ENCODE measurements around the gene KDM4B.

The KDM4B gene

DNA sequence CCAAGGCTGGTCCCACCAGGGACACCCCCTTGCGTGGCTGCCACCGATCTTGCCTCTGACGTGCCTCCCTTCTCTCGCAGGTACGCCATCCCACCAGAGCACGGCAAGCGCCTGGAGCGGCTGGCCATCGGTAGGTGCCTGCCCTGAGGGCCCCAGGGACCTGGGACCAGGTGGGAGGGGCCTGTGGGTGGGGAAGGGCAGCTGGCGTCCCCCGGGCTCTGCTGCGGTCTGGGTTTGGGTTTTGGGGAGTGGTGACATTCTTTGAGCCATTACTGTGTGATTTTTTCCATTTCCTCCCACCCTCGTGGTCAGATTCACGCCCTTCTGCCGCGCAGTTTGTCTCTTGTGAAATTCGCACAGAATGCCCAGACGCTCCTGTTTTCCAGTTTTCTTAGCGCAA, 102.0 kb downstream of the KDM4B start:
- no peak for DNase-seq (ENCODE audit: low spot score)

DNA sequence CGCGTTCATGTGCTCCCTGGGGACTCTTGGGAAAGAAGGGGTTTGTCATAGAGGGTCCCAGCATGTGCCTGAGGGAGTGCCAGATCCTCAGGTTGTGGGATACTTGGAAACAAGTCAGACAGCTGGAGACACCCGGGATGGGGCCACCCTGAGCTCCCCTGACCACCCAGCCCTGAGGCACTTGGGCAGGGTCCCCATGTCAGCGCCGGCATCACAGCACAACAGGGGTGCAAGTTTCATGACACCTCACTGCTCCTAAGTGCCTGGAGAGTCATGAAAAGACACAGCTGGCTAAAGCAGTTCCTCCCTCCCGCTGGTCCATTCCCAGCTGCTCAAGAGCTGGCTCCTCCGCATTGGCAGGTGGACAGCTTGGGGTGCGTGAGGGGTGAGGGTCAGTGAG, 102.7 kb downstream of the KDM4B start:
- DNase-seq (ENCODE audit: low spot score), result no peak

DNA sequence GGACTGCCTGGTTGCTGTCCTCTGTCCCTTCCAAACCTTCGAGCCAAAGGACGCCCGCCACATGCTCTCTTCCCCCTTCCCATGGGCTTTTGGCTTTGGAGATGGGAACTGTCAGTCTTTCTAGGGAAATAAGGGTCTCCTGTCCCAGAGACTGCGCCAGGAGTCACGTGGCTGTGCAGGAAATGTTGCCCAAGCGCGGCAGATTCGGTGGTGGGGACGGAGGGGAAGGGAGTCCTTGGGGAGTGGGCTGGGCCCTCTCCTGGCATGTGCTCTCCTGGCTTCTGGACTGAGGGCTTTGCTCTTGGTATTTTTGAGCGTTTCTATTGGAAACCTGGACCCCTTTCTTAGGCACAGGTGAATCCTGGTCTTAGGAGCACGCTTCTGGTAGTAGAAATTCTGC, 103.2 kb downstream of the KDM4B start:
- no peak for DNase-seq (ENCODE audit: low spot score)

DNA sequence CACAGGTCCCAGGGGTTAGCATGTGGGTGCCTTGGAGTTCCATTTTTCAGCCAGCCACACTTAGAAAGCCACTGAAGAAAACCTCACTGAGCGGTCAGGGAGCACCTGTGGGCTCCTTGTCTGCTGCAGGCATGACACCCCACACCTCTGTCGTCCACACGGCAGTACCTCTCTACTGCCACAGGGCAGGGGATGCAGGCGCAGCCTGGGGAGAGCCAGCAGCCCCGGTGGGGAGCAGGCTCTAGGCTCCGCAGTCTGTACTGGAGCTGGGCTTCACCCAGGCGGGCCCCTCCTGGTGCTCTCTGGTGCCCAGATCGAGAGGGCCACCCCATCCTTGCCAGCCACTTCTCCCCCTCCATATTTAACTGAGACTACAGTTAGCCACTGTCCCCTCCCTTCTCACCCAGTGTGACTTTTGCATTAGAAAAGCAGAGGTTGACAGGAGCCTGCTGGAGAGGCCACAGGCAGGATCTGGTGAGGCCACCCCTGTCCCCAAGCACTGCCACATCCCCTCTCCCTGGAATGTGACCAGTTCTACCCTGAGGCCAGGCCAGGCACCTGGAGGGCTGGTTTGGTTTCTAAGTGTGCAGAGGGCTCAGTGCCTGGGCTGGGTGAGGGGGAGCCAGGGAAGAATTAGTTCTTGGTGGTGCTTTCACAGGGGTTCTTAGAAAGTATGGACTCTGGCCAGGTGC, 104.4 kb downstream of the KDM4B start:
- DNase-seq (ENCODE audit: low spot score), result no peak

DNA sequence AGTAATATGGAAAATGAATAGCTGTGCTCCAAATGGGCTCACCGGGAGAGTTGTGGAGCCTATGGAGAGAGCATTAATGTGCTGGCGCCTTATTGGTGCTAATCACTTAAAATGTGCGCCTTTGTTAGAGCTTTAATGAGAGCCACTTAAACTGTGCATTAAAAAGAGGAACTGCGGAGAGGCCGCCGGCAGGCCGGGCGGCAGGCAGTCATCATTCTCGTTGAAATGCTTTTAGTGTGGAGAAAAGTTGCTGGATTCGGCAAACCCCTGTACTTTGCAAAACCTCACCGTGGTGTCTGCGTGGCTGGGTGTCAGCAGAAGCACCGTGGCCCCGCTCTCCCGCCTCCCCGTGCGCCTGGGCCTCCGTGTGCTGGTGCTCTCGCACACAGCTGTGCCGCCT, 105.5 kb downstream of the KDM4B start:
- no peak for DNase-seq (ENCODE audit: low spot score)

DNA sequence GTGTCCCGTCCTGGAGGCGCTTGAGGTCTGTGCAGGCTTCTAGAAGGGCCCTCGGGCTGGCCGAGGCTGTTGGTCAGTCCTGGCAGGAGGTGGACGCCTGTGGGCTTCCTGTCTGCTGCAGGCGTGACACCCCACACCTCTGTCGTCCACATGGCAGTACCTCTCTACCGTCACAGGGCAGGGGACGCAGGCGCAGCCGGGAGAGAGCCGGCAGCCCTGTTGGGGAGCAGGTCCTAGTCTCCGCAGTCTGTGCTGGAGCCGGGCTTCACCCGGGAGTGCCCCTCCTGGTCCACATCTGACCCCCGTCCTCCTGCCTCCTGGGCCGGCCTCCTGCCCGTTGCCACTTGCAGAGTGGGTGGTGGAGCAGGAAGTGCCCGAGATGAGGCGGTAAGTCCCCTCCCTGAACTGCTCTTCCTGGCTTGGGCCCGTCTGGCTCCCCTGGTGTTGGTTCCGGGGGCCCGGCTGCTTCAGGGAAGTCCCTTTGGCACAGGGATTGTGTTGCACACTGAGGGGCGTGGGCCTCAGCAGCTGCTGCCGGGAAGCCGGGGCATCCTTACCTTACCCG, 106.0 kb downstream of the KDM4B start:
- no peak for DNase-seq (ENCODE audit: low spot score)

DNA sequence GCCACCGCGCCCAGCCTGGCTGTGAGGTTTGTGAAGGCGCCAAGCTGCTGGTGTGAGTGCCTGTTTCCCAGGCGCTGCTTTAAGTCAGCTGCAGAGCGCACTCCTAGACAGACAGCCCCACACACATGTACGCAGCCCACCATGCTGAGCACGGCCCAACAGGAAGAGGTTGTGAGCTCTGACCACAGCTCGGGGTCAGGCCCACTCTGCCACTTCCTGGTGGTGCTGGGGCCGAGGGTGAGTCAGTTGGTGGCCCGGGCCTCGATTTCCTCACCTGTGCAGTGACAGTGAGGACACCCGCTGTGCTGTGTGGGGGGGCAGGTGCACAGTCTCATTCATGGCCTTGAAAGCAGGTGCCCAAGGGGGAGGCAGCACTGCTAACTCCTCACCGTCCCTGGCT, 106.7 kb downstream of the KDM4B start:
- DNase-seq (ENCODE audit: low spot score), result no peak

DNA sequence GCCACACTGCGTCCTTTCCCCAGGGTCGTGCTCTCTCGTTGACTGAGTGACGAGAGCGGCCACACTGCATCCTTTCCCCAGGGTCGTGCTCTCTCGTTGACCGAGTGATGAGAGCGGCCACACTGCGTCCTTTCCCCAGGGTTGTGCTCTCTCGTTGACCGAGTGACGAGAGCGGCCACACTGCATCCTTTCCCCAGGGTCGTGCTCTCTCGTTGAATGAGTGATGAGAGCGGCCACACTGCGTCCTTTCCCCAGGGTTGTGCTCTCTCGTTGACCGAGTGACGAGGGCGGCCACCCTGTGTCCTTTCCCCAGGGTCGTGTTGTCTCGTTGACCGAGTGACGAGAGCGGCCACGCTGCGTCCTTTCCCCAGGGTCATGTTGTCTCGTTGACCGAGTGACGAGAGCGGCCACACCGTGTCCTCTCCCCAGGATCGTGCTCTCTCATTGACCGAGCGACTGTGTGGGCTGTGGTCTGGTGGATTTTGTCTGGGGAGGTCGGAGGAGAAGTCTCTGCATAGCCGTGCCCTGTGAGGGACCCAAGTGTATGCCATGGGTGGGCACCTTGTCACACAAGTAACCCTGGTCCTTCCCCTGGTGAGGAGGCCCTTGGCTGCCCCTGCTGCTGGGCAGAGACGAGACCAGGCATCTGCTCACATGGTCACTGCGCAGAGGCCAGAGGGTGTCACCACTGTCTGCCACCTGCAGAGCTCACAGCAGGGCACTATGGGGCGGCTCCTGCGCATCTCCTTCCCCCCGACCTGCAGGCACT, 107.7 kb downstream of the KDM4B start:
- DNase-seq (ENCODE audit: low spot score), result no peak

DNA sequence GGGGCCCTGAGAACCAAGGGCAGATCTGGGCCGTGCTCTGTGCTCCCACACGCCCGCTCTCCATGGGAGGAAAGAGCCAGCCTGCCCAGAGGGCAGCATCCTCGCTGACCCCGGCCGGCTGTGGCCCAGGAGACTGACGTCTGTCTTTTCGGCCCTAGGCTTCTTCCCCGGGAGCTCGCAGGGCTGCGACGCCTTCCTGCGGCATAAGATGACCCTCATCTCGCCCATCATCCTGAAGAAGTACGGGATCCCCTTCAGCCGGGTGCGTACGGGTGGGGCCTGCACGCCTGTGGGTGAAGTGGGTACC, 108.2 kb downstream of the KDM4B start:
- DNase-seq (ENCODE audit: low spot score), result no peak

DNA sequence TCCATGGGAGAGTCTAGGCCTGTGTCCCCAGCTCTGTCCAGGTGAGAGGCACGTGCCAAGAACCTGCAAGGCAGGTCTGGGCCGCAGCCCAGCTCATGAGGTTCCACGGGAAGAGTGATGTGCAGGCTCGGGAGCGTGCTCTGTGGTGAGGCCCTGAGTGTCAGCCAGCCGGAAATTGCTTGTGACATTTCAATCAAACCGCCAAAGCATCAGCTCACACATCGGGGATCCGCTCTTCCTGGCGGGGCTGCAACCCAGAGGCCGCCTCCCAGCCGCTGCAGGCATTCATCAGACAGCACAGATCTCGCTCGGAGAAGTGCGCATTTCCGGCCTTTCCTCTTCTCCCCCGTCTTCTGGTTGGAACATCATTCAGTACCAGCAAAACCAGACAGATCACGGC, 109.3 kb downstream of the KDM4B start:
- no peak for DNase-seq (ENCODE audit: low spot score)

DNA sequence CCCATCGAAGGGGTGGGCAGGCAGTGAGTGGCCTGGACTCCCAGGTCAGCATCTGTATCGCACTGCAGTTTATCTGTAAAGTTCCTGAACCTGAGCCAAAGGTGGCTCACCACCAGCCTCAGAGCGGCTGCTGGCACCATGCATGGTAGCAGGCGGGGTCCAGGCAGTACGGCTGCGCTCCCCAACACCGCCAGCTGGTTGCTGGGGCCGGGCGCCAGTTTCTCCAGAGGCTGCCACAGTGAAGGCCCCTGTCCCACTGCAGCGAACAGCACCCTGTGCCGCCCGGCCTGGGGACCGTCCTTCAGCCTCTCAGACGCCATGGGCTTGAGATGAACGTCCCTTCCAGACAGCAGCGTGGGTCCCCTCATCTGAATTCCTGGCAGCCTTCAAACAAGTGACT, 109.8 kb downstream of the KDM4B start:
- no peak for DNase-seq (ENCODE audit: low spot score)

DNA sequence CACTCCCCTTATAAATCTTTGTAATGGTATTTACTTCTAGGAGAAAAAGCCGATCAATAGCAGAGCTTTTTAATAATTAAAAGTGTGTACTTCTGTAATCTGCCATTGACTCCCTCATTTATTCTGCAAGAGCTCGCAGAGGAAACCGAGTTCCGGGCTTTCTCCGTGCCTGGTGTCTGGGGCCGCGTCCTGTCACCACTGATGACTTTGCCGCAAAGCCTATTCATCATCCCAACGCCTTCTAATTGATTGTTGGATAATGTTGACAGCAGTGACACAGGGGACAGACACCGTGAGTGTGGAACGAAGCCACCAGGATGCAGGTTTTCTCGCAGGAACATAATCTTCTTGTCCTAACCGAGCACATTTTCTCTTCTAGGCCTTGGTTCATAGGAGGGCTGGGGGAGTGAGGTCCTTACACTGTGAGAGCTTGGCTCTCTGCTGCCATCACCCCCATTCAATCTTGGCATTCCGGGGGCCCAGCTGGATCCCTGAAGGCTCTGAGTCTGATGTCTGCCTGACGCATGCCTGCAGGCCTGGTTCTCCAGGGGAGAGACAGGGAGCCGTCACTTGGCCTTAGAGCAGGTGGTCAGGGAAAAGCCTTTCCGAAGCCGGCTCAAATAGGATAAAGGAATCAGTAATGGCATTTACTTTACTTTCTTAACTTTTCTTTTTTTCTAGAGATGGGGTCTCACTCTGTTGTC, 110.3 kb downstream of the KDM4B start:
- DNase-seq (ENCODE audit: low spot score), result no peak

DNA sequence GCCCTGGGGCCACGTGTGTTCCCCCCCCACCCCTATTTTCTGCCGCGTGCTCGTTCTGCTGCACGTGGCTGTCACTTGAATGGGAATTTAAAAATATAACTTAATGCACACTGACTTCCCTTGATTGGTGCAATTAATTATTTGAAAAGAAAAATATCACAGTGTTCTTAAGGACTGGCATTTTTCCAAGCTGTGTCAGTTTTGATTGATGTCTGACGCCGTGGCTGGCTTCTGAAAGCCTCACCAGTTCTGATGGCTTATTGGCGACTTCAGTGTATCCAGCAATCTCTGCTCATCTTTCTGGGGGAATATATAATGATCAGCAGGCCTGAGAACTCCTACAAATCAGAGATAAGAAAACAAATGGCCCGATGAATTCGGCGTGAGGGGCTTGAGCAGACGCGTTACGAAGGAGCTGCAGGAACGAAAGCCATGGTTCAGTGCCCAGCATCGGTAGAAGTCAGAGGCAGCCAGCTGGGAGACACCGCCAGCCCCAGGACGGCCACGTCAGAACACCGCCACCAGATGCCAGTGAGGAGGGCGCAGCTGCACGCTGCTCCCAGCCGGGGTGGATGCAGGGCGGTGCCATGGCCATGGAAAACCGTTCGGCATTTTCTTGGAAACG, 111.2 kb downstream of the KDM4B start:
- DNase-seq (ENCODE audit: low spot score), result no peak

DNA sequence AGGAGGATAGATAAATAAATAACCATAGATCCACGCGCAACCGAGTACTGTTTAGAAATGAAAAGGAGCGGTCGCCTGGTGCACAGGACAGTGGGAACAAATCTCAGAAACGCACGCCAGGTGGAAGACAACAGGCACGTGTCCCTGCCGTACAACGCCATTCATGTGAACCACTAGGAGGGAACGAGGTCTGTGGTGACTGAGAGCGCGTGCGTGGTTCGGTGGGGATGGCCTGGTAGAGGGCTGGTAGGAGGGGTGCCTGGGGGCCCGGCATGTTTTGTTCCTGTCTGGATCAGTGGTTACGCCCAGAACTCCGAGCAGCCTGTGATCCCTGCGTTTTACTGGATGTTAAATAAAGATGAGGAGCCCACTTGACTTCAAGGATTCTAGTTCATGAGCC, 111.9 kb downstream of the KDM4B start:
- DNase-seq (ENCODE audit: low spot score), result no peak

DNA sequence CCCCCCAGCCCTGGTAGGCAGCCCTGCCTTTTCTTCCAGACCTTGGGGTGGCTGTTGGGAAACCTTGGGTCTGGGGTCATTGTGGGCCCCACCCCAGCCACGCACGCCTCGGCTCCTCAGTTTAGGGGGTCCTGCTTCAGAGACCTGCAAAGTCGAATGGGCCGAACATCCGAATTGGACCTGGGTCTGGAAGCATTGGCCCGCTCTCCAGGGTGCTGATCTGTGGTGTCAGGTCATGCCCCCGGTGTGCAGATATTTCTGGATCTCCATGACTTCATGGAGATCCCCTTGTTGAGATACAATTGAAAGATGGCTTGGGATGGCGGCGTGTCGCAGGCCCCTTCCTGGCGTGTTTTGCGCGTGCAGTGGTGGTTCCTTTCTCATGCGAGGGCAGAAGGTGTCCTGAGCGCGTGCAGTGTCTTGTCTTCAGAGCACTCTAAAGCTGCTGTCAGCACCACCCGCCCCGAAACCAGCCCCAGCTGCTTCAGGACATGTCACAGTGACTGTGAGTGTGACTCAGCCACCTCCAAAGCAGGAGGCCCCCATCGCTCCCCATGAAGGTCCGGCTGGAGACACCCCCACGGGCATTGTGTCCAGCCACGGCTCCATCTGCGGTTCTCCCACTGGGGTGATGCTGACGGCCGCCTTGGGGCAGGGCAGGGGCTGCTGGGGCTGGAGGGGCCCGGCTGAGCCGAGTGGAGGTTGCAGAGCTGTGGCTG, 112.7 kb downstream of the KDM4B start:
- no peak for DNase-seq (ENCODE audit: low spot score)

DNA sequence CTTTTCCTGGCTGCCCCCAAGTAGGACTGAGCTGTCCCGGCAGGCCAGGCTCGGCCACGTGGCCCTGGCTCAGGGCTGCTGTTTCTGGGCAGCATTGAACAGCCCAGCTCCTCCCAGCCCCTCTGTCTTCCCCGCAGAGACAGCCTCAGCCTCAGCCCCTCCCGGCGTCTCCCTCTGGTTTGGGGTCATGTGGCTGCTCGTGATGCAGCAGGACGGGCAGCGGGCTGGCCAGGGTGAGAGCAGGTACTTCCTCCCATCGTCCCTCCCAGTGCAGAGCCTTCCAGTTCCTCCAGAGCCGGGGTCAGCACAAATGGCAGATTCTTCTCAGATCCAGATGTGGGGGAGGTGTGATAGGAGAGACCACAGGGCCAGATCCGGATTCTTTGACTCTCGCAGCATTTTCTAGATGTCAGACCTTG, 114.6 kb downstream of the KDM4B start:
- no peak for DNase-seq (ENCODE audit: low spot score)

DNA sequence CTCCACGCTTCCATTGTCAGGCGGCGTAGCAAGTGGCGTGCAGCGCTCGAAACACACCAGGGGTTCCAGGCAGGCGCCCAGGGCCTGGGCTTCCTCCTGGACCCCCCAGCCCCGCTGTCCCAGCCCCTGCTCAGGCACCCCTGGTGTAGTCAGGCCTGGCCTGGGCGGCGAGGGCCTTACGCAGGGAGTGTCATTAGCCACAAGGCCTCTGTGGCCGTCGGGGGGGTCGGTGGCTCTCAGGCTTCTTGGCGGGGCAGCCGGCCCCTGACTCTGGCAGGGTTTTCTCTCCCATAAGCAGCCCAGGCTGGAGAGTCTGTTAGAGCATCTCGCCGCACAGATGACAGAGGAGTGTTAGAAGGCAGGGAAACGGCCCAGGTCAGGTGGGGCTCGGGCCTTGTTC, 116.7 kb downstream of the KDM4B start:
- no peak for DNase-seq (ENCODE audit: low spot score)

DNA sequence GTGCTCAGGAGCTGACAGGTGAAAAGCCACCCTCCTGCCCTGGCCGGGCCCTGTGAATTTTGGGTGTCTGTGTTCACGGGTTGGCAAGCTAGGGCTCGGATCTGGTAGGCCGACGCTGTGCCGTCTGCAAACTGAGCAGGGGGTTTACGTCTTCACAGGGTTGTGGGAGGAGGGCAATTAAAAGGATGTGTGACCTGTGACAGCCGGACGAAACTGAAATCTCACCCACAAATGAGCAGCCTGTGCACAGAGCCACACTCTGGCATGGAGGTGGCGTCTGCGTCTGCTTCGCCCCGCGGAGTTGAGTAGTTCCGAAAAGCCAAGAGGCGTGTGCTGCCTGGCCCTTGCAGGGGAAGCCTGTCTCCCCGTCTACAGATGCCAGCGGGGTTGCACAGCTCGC, 117.3 kb downstream of the KDM4B start:
- DNase-seq (ENCODE audit: low spot score), result no peak

DNA sequence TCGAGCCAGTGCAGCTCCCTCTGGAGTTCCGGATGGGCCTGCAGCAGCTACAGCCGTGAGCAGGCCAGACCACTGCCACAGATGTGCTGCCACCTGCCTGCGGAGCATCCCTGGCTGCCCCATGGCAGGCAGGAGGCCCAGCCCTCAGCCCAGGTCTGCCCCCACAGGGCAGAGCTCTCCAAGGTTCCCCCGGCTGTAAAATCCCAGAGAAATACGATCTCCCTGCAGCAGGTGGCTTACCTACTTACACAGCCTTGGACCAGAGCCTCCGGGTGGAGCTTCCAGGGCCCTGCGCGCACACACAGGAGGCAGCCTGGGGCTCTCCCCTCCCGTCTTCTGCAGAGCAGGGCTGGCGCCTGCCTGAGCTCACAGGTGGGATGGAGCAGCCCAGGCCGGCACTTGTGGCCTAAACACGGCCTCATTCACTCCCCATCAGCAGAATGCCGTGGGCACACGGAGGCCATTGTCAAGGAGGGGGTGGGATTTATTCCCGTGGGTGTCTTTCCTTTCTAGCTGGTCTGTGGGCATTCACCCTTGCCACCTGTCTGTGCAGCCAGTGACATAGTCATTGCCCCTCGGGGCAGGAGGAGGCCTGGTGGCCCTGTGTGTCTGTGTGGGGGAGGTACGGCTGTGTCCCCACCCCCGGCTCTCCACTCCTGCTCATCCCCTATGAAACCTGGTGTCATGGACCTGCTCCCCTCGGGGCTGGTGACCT, 118.0 kb downstream of the KDM4B start:
- no peak for DNase-seq (ENCODE audit: low spot score)

DNA sequence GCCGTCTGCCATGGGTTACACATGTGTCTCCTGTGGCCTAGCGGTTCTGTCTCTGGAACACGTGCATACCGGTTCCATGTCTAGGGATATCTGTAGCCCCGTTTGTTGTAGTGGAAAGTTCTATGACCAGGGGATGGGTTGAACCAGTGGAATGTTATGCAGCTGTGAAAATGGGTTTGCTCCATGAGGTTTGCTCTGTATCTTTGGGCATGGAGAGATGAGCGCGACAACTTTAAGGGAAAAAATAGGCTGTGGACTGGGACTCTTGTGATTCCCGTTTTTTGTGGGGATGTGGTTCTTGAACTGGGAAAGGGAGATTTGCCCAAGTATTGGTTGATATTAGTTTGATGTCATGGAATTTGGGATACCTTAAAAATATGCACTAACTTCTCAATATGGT, 120.4 kb downstream of the KDM4B start:
- DNase-seq (ENCODE audit: low spot score), result no peak

DNA sequence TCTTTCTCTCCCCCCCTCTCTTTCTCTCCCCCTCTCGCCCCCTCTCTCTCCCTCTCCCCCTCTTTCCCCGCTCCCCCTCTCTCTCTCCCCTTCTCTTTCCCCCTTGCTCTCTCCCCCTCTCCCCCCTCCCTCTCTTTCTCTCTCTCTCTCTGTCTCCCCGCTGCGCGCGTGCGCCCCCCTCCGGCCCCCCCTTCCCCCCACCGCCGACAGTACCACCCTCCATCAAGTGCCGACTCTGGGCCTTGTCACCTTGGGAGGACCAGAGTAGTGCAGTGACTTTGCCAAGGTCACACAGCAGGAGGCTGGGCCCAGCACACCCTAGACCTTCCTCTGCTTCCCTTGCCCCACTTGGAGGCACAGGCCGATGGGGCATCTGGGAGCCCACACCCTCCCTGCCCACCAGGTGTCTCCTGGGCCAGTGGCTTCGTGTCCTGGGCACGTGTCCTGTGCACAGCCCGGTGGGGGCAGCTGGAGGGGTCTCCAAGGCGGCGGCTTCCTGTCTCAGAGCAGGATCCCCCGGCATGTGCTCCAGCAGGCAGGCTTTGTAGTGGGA, 121.6 kb downstream of the KDM4B start:
- no peak for DNase-seq (ENCODE audit: low spot score)

All from NAMALWA (cell line).